ENCODE data around the gene CALHM5. TPM values are rescaled to one million over a fixed set of nuclear protein-coding genes. Genes with fewer than 3 reads are reported as not detected.

Gene CALHM5
- total and polyA plus RNA-seq, 9 of the 15 experiments (the other 6 are each of a cell fraction or from before 2014, with no cell fraction given): under 0.01 to 0.05 (median 0.02) TPM; not detected in 2

- TF ChIP-seq ZNF239 (CRISPR knock-in tag; IDR thresholded peaks at IDR 0.05) (no peak), IRF9 (tag; IDR thresholded peaks at IDR 0.05) (no peak), RNF2 (IDR thresholded peaks at IDR 0.05) (0 out of 2 replicates have a peak, but pooled peaks have one; percentile 30), FOXA3 (CRISPR knock-in tag; conservative IDR thresholded peaks at IDR 0.05 in 1 of 2, IDR thresholded peaks at IDR 0.05 in 1 of 2) (peak; percentile 60 to 75; a peak in 3 of 4 replicates), ARID1B (IDR thresholded peaks at IDR 0.05) (peak; percentile 49; the same call in 1 of the 2 replicates), DPF2 (IDR thresholded peaks at IDR 0.05) (peak; percentile 42; the same call in 1 of the 2 replicates), NFE2 (IDR thresholded peaks at IDR 0.05; ENCODE audit: low read depth) (0 out of 2 replicates have a peak, but pooled peaks have one; percentile 10), ATF7 (IDR thresholded peaks at IDR 0.05) (0 out of 2 replicates have a peak, but pooled peaks have one; percentile 26), RAD51 (IDR thresholded peaks at IDR 0.05; ENCODE audit: borderline replicate concordance, low read depth) (no peak), HLTF (IDR thresholded peaks at IDR 0.05) (no peak), ILF3 (IDR thresholded peaks at IDR 0.05; ENCODE audit: borderline replicate concordance) (no peak), LEF1 (IDR thresholded peaks at IDR 0.05) (peak; percentile 53; the same call in 1 of the 2 replicates), MAFK (IDR thresholded peaks at IDR 0.05; ENCODE audit: low read length) (no peak)
Observed at GRCh38 chr6:116500969-116501433, 10.4 kb upstream of the CALHM5 start (continued).

DNA sequence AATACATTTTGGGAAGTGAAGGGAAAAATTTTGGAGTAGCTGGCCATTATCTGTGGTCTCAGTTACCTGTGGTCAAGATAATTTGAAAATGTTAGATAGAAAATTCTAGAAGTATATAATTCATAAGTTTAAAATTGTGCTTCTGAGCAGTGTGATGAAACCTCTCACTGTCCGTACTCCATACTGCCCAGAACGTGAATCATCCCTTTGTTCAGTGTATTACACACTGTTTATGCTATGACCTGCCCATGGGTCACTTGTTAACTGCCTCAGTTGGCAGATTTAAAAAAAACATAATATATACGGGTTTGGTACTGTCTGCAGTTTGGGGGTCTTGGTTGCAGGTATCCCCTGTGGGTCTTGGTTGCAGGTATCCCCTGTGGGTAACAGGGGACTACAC, 4.1 kb upstream of the CALHM5 start:
- CTCF ChIA-PET (ENCODE audit: low intra/inter-chr PET ratio): no interaction called here
- in situ Hi-C loops (cut with MboI) (no loop called here), intact Hi-C loops (cut with micrococcal nuclease) (no loop called here)
- no peak overlapping the region for H3K27ac ChIP-seq (ENCODE audit: extremely low read depth, low read depth, low read length)
- H3K79me2 ChIP-seq (ENCODE audit: control insufficient read depth, insufficient read depth, low read length): no peaks in the 10 kb centered on the region
- H3K4me1 ChIP-seq (replicated peaks in 1 of 2; ENCODE audit: control insufficient read depth in 2 of 2, insufficient read depth in 2 of 2, low read length in 2 of 2): peaks cover 3 to 6% of the 10 kb centered on the region in 2 experiments; a peak in 3 of 5 replicates
- POLR2A ChIA-PET: interaction anchor here (0.6 kb wide), 1 partner anchor 56 kb away, joined by 3 read pairs; no protein-coding TSS in a partner anchor
- no peak overlapping the region for H3K9ac ChIP-seq (ENCODE audit: insufficient read depth in 1 of 2, low read depth in 2 of 2, low read length in 2 of 2)
- BruUV-seq (replicated peaks): no TSS peak
- H3K4me2 ChIP-seq (ENCODE audit: insufficient read depth, low read length): no peak overlapping the region
- no peaks in the 10 kb centered on the region for H3K9me3 ChIP-seq (replicated peaks; ENCODE audit: control insufficient read depth, insufficient read depth, low read depth, low read length)
- DNase-seq (ENCODE audit: extremely low read depth in 1 of 4, low spot score in 3 of 4) (no peak), ATAC-seq (no peak), FAIRE-seq (no peak)
- H3K9me1 ChIP-seq (ENCODE audit: control insufficient read depth, insufficient read depth, low read length): no peaks in the 10 kb centered on the region
- no peak overlapping the region for H3K4me3 ChIP-seq
- no peaks in the 10 kb centered on the region for H3K36me3 ChIP-seq (ENCODE audit: control insufficient read depth, insufficient read depth, low read length)
- H3K27me3 ChIP-seq (ENCODE audit: control insufficient read depth in 2 of 2, insufficient read depth in 2 of 2, low read length in 2 of 2): no peaks in the 10 kb centered on the region
- H4K20me1 ChIP-seq (replicated peaks; ENCODE audit: control insufficient read depth, insufficient read depth, low read length): no peaks in the 10 kb centered on the region
- WGBS (ENCODE audit: insufficient coverage, low coverage, missing lambda C conversion rate): 17% methylated on average over 3 of the region's 3 CpGs
- H2AFZ ChIP-seq (ENCODE audit: low read depth, low read length): no peak overlapping the region
- TF ChIP-seq, protein P1, sequence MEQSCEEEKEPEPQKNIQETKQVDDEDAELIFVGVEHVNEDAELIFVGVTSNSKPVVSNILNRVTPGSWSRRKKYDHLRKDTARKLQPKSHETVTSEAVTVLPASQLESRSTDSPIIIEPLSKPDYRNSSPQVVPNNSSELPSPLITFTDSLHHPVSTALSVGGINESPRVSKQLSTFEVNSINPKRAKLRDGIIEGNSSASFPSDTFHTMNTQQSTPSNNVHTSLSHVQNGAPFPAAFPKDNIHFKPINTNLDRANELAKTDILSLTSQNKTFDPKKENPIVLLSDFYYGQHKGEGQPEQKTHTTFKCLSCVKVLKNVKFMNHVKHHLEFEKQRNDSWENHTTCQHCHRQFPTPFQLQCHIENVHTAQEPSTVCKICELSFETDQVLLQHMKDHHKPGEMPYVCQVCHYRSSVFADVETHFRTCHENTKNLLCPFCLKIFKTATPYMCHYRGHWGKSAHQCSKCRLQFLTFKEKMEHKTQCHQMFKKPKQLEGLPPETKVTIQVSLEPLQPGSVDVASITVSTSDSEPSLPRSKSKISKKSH (CRISPR knock-in tag; IDR thresholded peaks at IDR 0.05): no peak
- TF ChIP-seq E2F6 (IDR thresholded peaks at IDR 0.05; ENCODE audit: borderline replicate concordance in 1 of 2, extremely low read depth in 1 of 2, insufficient read depth in 1 of 2, insufficient read length in 1 of 2, low read depth in 1 of 2, low read length in 1 of 2, poor library complexity in 1 of 2, severe bottlenecking in 1 of 2) (no peak), CHD2 (IDR thresholded peaks at IDR 0.05; ENCODE audit: low read depth, low read length) (no peak), ZNF124 (CRISPR knock-in tag; IDR thresholded peaks at IDR 0.05) (no peak), HEY1 (CRISPR knock-in tag; IDR thresholded peaks at IDR 0.05; ENCODE audit: borderline replicate concordance) (no peak), EP400 (IDR thresholded peaks at IDR 0.05) (no peak), MCM3 (IDR thresholded peaks at IDR 0.05) (no peak), NUFIP1 (IDR thresholded peaks at IDR 0.05; ENCODE audit: partially characterized antibody) (no peak)
